Measurements from ENCODE around the gene HDAC4. TPM values are rescaled to one million over a fixed set of nuclear protein-coding genes. Genes with fewer than 3 reads are reported as not detected.

Gene HDAC4
- total RNA-seq, 1 experiment from 2014 or later, result 4.5 TPM

- in situ Hi-C loops (cut with HindIII; ENCODE audit: low sequenced_read_pairs), result no loop called here
Observed at GRCh38 chr2:239387811-239388210, 13.0 kb downstream of the HDAC4 start.

GRCh38 chr2:239386872-239387445, 13.9 kb downstream of the HDAC4 start:
- in situ Hi-C loops (cut with HindIII; ENCODE audit: low sequenced_read_pairs), result no loop called here
- no peak for DNase-seq (ENCODE audit: low spot score)

More at GRCh38 chr2:239387811-239388210, 13.0 kb downstream of the HDAC4 start:
- DNase-seq (ENCODE audit: low spot score), result no peak

GRCh38 chr2:239386001-239386670, 14.7 kb downstream of the HDAC4 start:
- in situ Hi-C loops (cut with HindIII; ENCODE audit: low sequenced_read_pairs), result no loop called here
- DNase-seq (ENCODE audit: low spot score), result no peak

- no peak for DNase-seq (ENCODE audit: low spot score)
- in situ Hi-C loops (cut with HindIII; ENCODE audit: low sequenced_read_pairs), result no loop called here
Observed at GRCh38 chr2:239385096-239386000, 15.5 kb downstream of the HDAC4 start.

- in situ Hi-C loops (cut with HindIII; ENCODE audit: low sequenced_read_pairs), result no loop called here
- DNase-seq (ENCODE audit: low spot score), result no peak
Observed at GRCh38 chr2:239383759-239384156, 17.1 kb downstream of the HDAC4 start.

- no peak for DNase-seq (ENCODE audit: low spot score)
- in situ Hi-C loops (cut with HindIII; ENCODE audit: low sequenced_read_pairs), result no loop called here
Observed at GRCh38 chr2:239383036-239383758, 17.6 kb downstream of the HDAC4 start.

GRCh38 chr2:239382384-239382880, 18.4 kb downstream of the HDAC4 start:
- in situ Hi-C loops (cut with HindIII; ENCODE audit: low sequenced_read_pairs), result no loop called here
- no peak for DNase-seq (ENCODE audit: low spot score)

GRCh38 chr2:239381709-239382134, 19.1 kb downstream of the HDAC4 start:
- DNase-seq (ENCODE audit: low spot score), result no peak
- in situ Hi-C loops (cut with HindIII; ENCODE audit: low sequenced_read_pairs), result no loop called here

- DNase-seq (ENCODE audit: low spot score), result no peak
- in situ Hi-C loops (cut with HindIII; ENCODE audit: low sequenced_read_pairs), result no loop called here
Observed at GRCh38 chr2:239380831-239381708, 19.8 kb downstream of the HDAC4 start.

GRCh38 chr2:239379641-239380170, 21.1 kb downstream of the HDAC4 start:
- DNase-seq (ENCODE audit: low spot score), result peak; percentile 70
- in situ Hi-C loops (cut with HindIII; ENCODE audit: low sequenced_read_pairs), result no loop called here

GRCh38 chr2:239378918-239379640, 21.7 kb downstream of the HDAC4 start:
- DNase-seq (ENCODE audit: low spot score), result no peak
- in situ Hi-C loops (cut with HindIII; ENCODE audit: low sequenced_read_pairs), result no loop called here

- no peak for DNase-seq (ENCODE audit: low spot score)
- in situ Hi-C loops (cut with HindIII; ENCODE audit: low sequenced_read_pairs), result no loop called here
Observed at GRCh38 chr2:239378021-239378917, 22.6 kb downstream of the HDAC4 start.

- DNase-seq (ENCODE audit: low spot score), result no peak
- in situ Hi-C loops (cut with HindIII; ENCODE audit: low sequenced_read_pairs), result no loop called here
Observed at GRCh38 chr2:239377591-239377990, 23.2 kb downstream of the HDAC4 start.

GRCh38 chr2:239376942-239377531, 23.8 kb downstream of the HDAC4 start:
- in situ Hi-C loops (cut with HindIII; ENCODE audit: low sequenced_read_pairs), result no loop called here
- DNase-seq (ENCODE audit: low spot score), result no peak

- in situ Hi-C loops (cut with HindIII; ENCODE audit: low sequenced_read_pairs), result no loop called here
- no peak for DNase-seq (ENCODE audit: low spot score)
Observed at GRCh38 chr2:239376351-239376750, 24.5 kb downstream of the HDAC4 start.
